Panc1 (cell line): ENCODE measurements around the gene DAB1. TPM values are rescaled to one million over a fixed set of nuclear protein-coding genes. Genes with fewer than 3 reads are reported as not detected.

Experiments
- ATAC-seq: fragments of 200-7000 bp; cut with Tn5 transposase; 2 replicates; pipeline ENCODE4 v1.9.1; 2020; ENCODE audit warnings: mild to moderate bottlenecking, moderate library complexity
- BruUV-seq: library from RNA; stranded (reverse); fragments of 400-500 nt; replicated peaks from 2 replicates; lab custom pipeline; 2021; lab: Mats Ljungman, UMichigan
- CTCF ChIA-PET: fragments of 300-600 bp; sonication (Branson Sonifier 250); formaldehyde crosslinking; loops from one replicate; lab custom pipeline; 2022; ENCODE audit warnings: antibody characterized with exemption; lab: Charles Lee
- POLR2A ChIA-PET: fragments of 300-600 bp; sonication (Branson Sonifier 250); formaldehyde crosslinking; loops from one replicate; lab custom pipeline; 2022; ENCODE audit warnings: antibody characterized with exemption; lab: Charles Lee
- DNase-seq: peaks from one replicate; pipeline ENCODE4 v3.0.0-alpha.2; 2010; ENCODE audit warnings: low read depth, low spot score
- H3K27ac ChIP-seq: 2 replicates; pipeline ENCODE4 v1.5.1; 2011; ENCODE audit warnings: mild to moderate bottlenecking, low read length, inconsistent platforms
- H3K27me3 ChIP-seq: fragments of 200-500 bp; sonication (Bioruptor generic); 2 replicates; pipeline ENCODE4 v1.6.0; 2014; ENCODE audit warnings: low read length, inconsistent platforms; ENCODE audit not compliant: control insufficient read depth, insufficient read depth
- H3K36me3 ChIP-seq: fragments of 200-500 bp; sonication (Bioruptor generic); 2 replicates; pipeline ENCODE4 v1.5.1; 2014; ENCODE audit warnings: inconsistent platforms, mild to moderate bottlenecking, low read length, moderate library complexity; ENCODE audit not compliant: control insufficient read depth, insufficient read depth
- H3K4me1 ChIP-seq: 2 replicates; pipeline ENCODE4 v1.5.1; 2011; ENCODE audit warnings: inconsistent platforms, mild to moderate bottlenecking, low read length, moderate library complexity; ENCODE audit not compliant: control insufficient read depth, insufficient read depth
- H3K4me3 ChIP-seq, 2 experiments: 2 replicates each; pipeline ENCODE4 v1.5.1; 2011 to 2012; ENCODE audit warnings: low read depth in 2 of 2, low read length in 2 of 2, mild to moderate bottlenecking in 2 of 2, inconsistent platforms in 1 of 2, moderate library complexity in 1 of 2
- H3K9me3 ChIP-seq: fragments of 200-500 bp; sonication (Bioruptor generic); 2 replicates; pipeline ENCODE4 v1.5.1; 2014; ENCODE audit warnings: low read depth, mild to moderate bottlenecking, inconsistent platforms, low read length, moderate library complexity; ENCODE audit not compliant: control insufficient read depth, insufficient read depth
- POLR2AphosphoS5 ChIP-seq: IDR thresholded peaks from 2 replicates; pipeline ENCODE4 v1.6.1; 2012; ENCODE audit warnings: mild to moderate bottlenecking, low read depth, low read length, moderate library complexity
- TCF7L2 ChIP-seq: IDR thresholded peaks from 2 replicates; pipeline ENCODE4 v1.6.1; 2011; ENCODE audit warnings: mild to moderate bottlenecking, low read depth, low read length, inconsistent platforms
- in situ Hi-C: cut with HindIII; loops from 2 replicates; pipeline ENCODE4 v1.10.0; 2016; ENCODE audit warnings: low sequenced_read_pairs, low pct_unique_long_range_greater_than_20kb
- intact Hi-C: fragments of 100-400 bp; cut with micrococcal nuclease; formaldehyde crosslinking; loops from one replicate; pipeline ENCODE4 v1.10.0; 2022; ENCODE audit not compliant: unreplicated experiment
- total RNA-seq: library from RNA; stranded (reverse); gene quantifications from one replicate; pipeline ENCODE4 v1.2.1, GENCODE V29; 2021; ENCODE audit not compliant: unreplicated experiment
- TF ChIP-seq, protein P1 (sequence below), 2 experiments: IDR thresholded peaks; 2 replicates each; pipeline ENCODE4 v1.6.1; 2011 to 2012; ENCODE audit warnings: low read depth in 2 of 2, control low read depth in 1 of 2, low read length in 1 of 2, mild to moderate bottlenecking in 1 of 2, moderate library complexity in 1 of 2; ENCODE audit not compliant: insufficient read depth in 1 of 2
- TF ChIP-seq, protein P2 (sequence below): fragments of 450-650 bp; IDR thresholded peaks from 2 replicates; pipeline ENCODE4 v1.5.1; 2017; ENCODE audit warnings: mild to moderate bottlenecking

Gene DAB1
- total RNA-seq, 1 experiment from 2014 or later: 0.05 TPM

GRCh38 chr1:57411262-57411661, 12.6 kb downstream of the DAB1 start:
- POLR2A ChIA-PET: no interaction called here
- Histone ChIP-seq H3K27me3 (peaks cover 3% of the 10 kb centered on the region), H3K36me3 (no peaks in the 10 kb centered on the region), H3K4me1 (no peaks in the 10 kb centered on the region), H3K4me3 (no peak overlapping the region), H3K9me3 (0 out of 2 replicates have a peak, but pooled peaks cover 3% of the 10 kb centered on the region), H3K27ac (no peak overlapping the region)
- ATAC-seq (no peak), DNase-seq (no peak)
- intact Hi-C loops: no loop called here
- CTCF ChIA-PET: no interaction called here
- no TSS peak for BruUV-seq
- in situ Hi-C loops: no loop called here
- TF ChIP-seq TCF7L2: no peak
- TF ChIP-seq, protein P1, sequence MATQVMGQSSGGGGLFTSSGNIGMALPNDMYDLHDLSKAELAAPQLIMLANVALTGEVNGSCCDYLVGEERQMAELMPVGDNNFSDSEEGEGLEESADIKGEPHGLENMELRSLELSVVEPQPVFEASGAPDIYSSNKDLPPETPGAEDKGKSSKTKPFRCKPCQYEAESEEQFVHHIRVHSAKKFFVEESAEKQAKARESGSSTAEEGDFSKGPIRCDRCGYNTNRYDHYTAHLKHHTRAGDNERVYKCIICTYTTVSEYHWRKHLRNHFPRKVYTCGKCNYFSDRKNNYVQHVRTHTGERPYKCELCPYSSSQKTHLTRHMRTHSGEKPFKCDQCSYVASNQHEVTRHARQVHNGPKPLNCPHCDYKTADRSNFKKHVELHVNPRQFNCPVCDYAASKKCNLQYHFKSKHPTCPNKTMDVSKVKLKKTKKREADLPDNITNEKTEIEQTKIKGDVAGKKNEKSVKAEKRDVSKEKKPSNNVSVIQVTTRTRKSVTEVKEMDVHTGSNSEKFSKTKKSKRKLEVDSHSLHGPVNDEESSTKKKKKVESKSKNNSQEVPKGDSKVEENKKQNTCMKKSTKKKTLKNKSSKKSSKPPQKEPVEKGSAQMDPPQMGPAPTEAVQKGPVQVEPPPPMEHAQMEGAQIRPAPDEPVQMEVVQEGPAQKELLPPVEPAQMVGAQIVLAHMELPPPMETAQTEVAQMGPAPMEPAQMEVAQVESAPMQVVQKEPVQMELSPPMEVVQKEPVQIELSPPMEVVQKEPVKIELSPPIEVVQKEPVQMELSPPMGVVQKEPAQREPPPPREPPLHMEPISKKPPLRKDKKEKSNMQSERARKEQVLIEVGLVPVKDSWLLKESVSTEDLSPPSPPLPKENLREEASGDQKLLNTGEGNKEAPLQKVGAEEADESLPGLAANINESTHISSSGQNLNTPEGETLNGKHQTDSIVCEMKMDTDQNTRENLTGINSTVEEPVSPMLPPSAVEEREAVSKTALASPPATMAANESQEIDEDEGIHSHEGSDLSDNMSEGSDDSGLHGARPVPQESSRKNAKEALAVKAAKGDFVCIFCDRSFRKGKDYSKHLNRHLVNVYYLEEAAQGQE (IDR thresholded peaks at IDR 0.05; ENCODE audit: insufficient read depth in 1 of 2, low read depth in 2 of 2, low read length in 1 of 2): no peak

- H3K9me3 ChIP-seq: 0 out of 2 replicates have a peak, but pooled peaks cover 3% of the 10 kb centered on the region
- ATAC-seq (no peak), DNase-seq (no peak)
- intact Hi-C loops: no loop called here
- H3K36me3 ChIP-seq: no peaks in the 10 kb centered on the region
- no peaks in the 10 kb centered on the region for H3K4me1 ChIP-seq
- in situ Hi-C loops: no loop called here
- no TSS peak for BruUV-seq
- H3K27me3 ChIP-seq: peaks cover 3% of the 10 kb centered on the region
- ChIA-PET POLR2A (no interaction called here), CTCF (no interaction called here)
- TF ChIP-seq, protein P2, sequence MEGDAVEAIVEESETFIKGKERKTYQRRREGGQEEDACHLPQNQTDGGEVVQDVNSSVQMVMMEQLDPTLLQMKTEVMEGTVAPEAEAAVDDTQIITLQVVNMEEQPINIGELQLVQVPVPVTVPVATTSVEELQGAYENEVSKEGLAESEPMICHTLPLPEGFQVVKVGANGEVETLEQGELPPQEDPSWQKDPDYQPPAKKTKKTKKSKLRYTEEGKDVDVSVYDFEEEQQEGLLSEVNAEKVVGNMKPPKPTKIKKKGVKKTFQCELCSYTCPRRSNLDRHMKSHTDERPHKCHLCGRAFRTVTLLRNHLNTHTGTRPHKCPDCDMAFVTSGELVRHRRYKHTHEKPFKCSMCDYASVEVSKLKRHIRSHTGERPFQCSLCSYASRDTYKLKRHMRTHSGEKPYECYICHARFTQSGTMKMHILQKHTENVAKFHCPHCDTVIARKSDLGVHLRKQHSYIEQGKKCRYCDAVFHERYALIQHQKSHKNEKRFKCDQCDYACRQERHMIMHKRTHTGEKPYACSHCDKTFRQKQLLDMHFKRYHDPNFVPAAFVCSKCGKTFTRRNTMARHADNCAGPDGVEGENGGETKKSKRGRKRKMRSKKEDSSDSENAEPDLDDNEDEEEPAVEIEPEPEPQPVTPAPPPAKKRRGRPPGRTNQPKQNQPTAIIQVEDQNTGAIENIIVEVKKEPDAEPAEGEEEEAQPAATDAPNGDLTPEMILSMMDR: no peak
- TF ChIP-seq, protein P1 (IDR thresholded peaks at IDR 0.05; ENCODE audit: insufficient read depth in 1 of 2, low read depth in 2 of 2, low read length in 1 of 2): no peak
- no peak for TF ChIP-seq POLR2AphosphoS5
- no peak overlapping the region for H3K27ac ChIP-seq
- H3K4me3 ChIP-seq: no peak overlapping the region
Measured at GRCh38 chr1:57410508-57410907, 13.4 kb downstream of the DAB1 start.
